GM19455 (cell line): ENCODE data around the gene KDM5B.
"Not testable (repeated sequence)": the region's sequence is repeated elsewhere in the genome, so short reads cannot be mapped to it uniquely, and the experiment has no call there.

ENCODE experiments used
- ATAC-seq: cut with Tn5 transposase; IDR thresholded peaks from one replicate; pipeline ENCODE4 v1.9.1; 2021; ENCODE audit not compliant: unreplicated experiment

The KDM5B gene

GRCh38 chr1:202714202-202714601 lies 94.0 kb downstream of the KDM5B start:
- not testable (repeated sequence) for ATAC-seq

- no peak for ATAC-seq
Measured at GRCh38 chr1:202713110-202713509, 95.1 kb downstream of the KDM5B start.

- no peak for ATAC-seq
Measured at GRCh38 chr1:202711949-202712635, 96.1 kb downstream of the KDM5B start.

- ATAC-seq = no peak
Measured at GRCh38 chr1:202710070-202711045, 97.9 kb downstream of the KDM5B start, which contains the start of gene SYT2. TSS of gene SYT2 (minus strand) at chr1:202710454. CDS start at chr1:202605772, 104,682 bp downstream.

- ATAC-seq = no peak
Measured at GRCh38 chr1:202709276-202710041, 98.8 kb downstream of the KDM5B start.

GRCh38 chr1:202708456-202709275 lies 99.6 kb downstream of the KDM5B start:
- no peak for ATAC-seq

GRCh38 chr1:202706851-202707250 lies 101.4 kb downstream of the KDM5B start:
- no peak for ATAC-seq

GRCh38 chr1:202704601-202705000 lies 103.6 kb downstream of the KDM5B start:
- no peak for ATAC-seq

GRCh38 chr1:202703191-202703590 lies 105.0 kb downstream of the KDM5B start:
- no peak for ATAC-seq

- ATAC-seq = no peak
Measured at GRCh38 chr1:202702088-202702487, 106.1 kb downstream of the KDM5B start.

GRCh38 chr1:202701200-202701599 lies 107.0 kb downstream of the KDM5B start:
- no peak for ATAC-seq

- no peak for ATAC-seq
Measured at GRCh38 chr1:202700061-202700460, 108.2 kb downstream of the KDM5B start.

GRCh38 chr1:202698276-202698675 lies 109.9 kb downstream of the KDM5B start:
- no peak for ATAC-seq

- ATAC-seq = no peak
Measured at GRCh38 chr1:202697038-202697437, 111.2 kb downstream of the KDM5B start.

GRCh38 chr1:202694314-202694713 lies 113.9 kb downstream of the KDM5B start:
- ATAC-seq = no peak

GRCh38 chr1:202692959-202693555 lies 115.2 kb downstream of the KDM5B start:
- no peak for ATAC-seq

- no peak for ATAC-seq
Measured at GRCh38 chr1:202691816-202692215, 116.4 kb downstream of the KDM5B start.

- ATAC-seq = no peak
Measured at GRCh38 chr1:202689493-202690342, 118.5 kb downstream of the KDM5B start.

GRCh38 chr1:202689082-202689481 lies 119.1 kb downstream of the KDM5B start:
- no peak for ATAC-seq
